Neural cell (in vitro differentiated cells): ENCODE results near the gene HOXC10. TPM values are rescaled to one million over a fixed set of nuclear protein-coding genes. Genes with fewer than 3 reads are reported as not detected.

Experiments
- H2AFZ ChIP-seq: fragments of 200-600, 300-800 bp; sonication (generic), shearing (Covaris generic); 2 replicates; pipeline ENCODE4 v1.6.0; 2014; ENCODE audit warnings: low read depth, mild to moderate bottlenecking, antibody characterized with exemption, low read length, moderate library complexity
- H3F3A ChIP-seq: fragments of 200-600 bp; shearing (Covaris generic); 2 replicates; pipeline ENCODE4 v1.6.1; 2016; ENCODE audit warnings: mild to moderate bottlenecking, moderate library complexity, mixed read lengths, antibody characterized with exemption, low read length; ENCODE audit not compliant: insufficient read depth, poor library complexity, severe bottlenecking
- H3K27ac ChIP-seq: fragments of 200-600, 300-800 bp; sonication (generic), shearing (Covaris generic); 2 replicates; pipeline ENCODE4 v1.5.1; 2014; ENCODE audit warnings: mild to moderate bottlenecking, low read length, moderate library complexity
- H3K27me3 ChIP-seq: fragments of 300-800, 200-600 bp; sonication (generic), shearing (Covaris generic); 2 replicates; pipeline ENCODE4 v1.6.0; 2014; ENCODE audit warnings: mild to moderate bottlenecking, low read depth, low read length, moderate library complexity; ENCODE audit not compliant: insufficient read depth
- H3K36me3 ChIP-seq: fragments of 300-800, 200-600 bp; sonication (generic), shearing (Covaris generic); 2 replicates; pipeline ENCODE4 v1.5.1; 2014; ENCODE audit warnings: mild to moderate bottlenecking, antibody characterized with exemption, low read length, moderate library complexity; ENCODE audit not compliant: insufficient read depth
- H3K4me2 ChIP-seq: fragments of 300-800, 200-600 bp; sonication (generic), shearing (Covaris generic); 2 replicates; pipeline ENCODE4 v1.6.0; 2014; ENCODE audit warnings: mild to moderate bottlenecking, low read length
- H3K4me3 ChIP-seq: fragments of 300-800, 200-600 bp; sonication (generic), shearing (Covaris generic); 2 replicates; pipeline ENCODE4 v1.5.1; 2014; ENCODE audit warnings: mild to moderate bottlenecking, low read length, moderate library complexity
- H3K79me2 ChIP-seq: fragments of 200-600 bp; shearing (Covaris generic); replicated peaks from 2 replicates; pipeline ENCODE4 v1.6.0; 2014; ENCODE audit warnings: mild to moderate bottlenecking, low read length, moderate library complexity; ENCODE audit not compliant: insufficient read depth
- H3K9ac ChIP-seq: fragments of 300-800, 200-600 bp; sonication (generic), shearing (Covaris generic); 2 replicates; pipeline ENCODE4 v1.6.1; 2016; ENCODE audit warnings: mild to moderate bottlenecking, low read length, mixed read lengths
- H3K9me2 ChIP-seq: fragments of 200-600 bp; shearing (Covaris generic); 2 replicates; pipeline ENCODE4 v1.6.1; 2016; ENCODE audit warnings: mild to moderate bottlenecking, low read length, mixed read lengths; ENCODE audit not compliant: insufficient read depth
- H3K9me3 ChIP-seq: fragments of 200-600, 300-800 bp; sonication (generic), shearing (Covaris generic); 2 replicates; pipeline ENCODE4 v1.6.1; 2016; ENCODE audit warnings: mild to moderate bottlenecking, mixed run types, low read length, moderate library complexity, mixed read lengths
- H4K20me1 ChIP-seq: fragments of 200-600 bp; shearing (Covaris generic); 2 replicates; pipeline ENCODE4 v1.6.1; 2016; ENCODE audit warnings: mild to moderate bottlenecking, mixed run types; ENCODE audit not compliant: insufficient read depth
- CTCF ChIP-seq: fragments of 450-650 bp; IDR thresholded peaks from 2 replicates; pipeline ENCODE4 v1.5.1; 2014; ENCODE audit warnings: antibody characterized with exemption, mild to moderate bottlenecking, moderate library complexity; ENCODE audit not compliant: poor library complexity, severe bottlenecking
- EP300 ChIP-seq: fragments of 450-650 bp; conservative IDR thresholded peaks from 2 replicates; pipeline ENCODE4 v1.6.1; 2014; ENCODE audit warnings: antibody characterized with exemption, mild to moderate bottlenecking, moderate library complexity; ENCODE audit not compliant: poor library complexity, severe bottlenecking
- EZH2 ChIP-seq: fragments of 200-600, 300-800 bp; shearing (Covaris generic), sonication (generic); IDR thresholded peaks from 2 replicates; pipeline ENCODE4 v1.6.1; 2014; ENCODE audit warnings: antibody characterized with exemption, low read length, borderline replicate concordance, mild to moderate bottlenecking; ENCODE audit not compliant: insufficient read depth, poor library complexity, severe bottlenecking
- POLR2AphosphoS5 ChIP-seq: IDR thresholded peaks from 2 replicates; pipeline ENCODE4 v1.6.1; 2012
- RAD21 ChIP-seq: fragments of 450-650 bp; conservative IDR thresholded peaks from 2 replicates; pipeline ENCODE4 v1.6.1; 2014; ENCODE audit warnings: antibody characterized with exemption, mild to moderate bottlenecking, moderate library complexity
- REST ChIP-seq: IDR thresholded peaks from 2 replicates; pipeline ENCODE4 v1.6.1; 2012; ENCODE audit warnings: borderline replicate concordance
- TAF1 ChIP-seq: IDR thresholded peaks from 2 replicates; pipeline ENCODE4 v1.6.1; 2012; ENCODE audit warnings: low read depth
- polyA plus RNA-seq: library from polyadenylated mRNA; depleted of rRNA; stranded (reverse); fragments of >200 nt; gene quantifications from 2 replicates; pipeline ENCODE4 v1.2.3, GENCODE V29; 2014

HOXC10 gene
- polyA plus RNA-seq, 1 donor from 2014 or later: not detected

GRCh38 chr12:53995378-53996239 is 10.7 kb downstream of the HOXC10 start:
- H2AFZ ChIP-seq: no peak overlapping the region
- H4K20me1 ChIP-seq: no peaks in the 10 kb centered on the region
- H3K4me2 ChIP-seq: no peak overlapping the region
- peaks cover 100% of the 10 kb centered on the region for H3K27me3 ChIP-seq
- H3K9me3 ChIP-seq: no peaks in the 10 kb centered on the region
- no peaks in the 10 kb centered on the region for H3K79me2 ChIP-seq
- no peak overlapping the region for H3K4me3 ChIP-seq
- H3K9ac ChIP-seq: no peak overlapping the region
- H3F3A ChIP-seq: no peaks in the 10 kb centered on the region
- TF ChIP-seq CTCF (no peak), EP300 (no peak), RAD21 (no peak), POLR2AphosphoS5 (no peak), EZH2 (peak; percentile 85)
- no peaks in the 10 kb centered on the region for H3K36me3 ChIP-seq
- H3K9me2 ChIP-seq: no peaks in the 10 kb centered on the region
- H3K27ac ChIP-seq: no peak overlapping the region

- H3K4me2 ChIP-seq: no peak overlapping the region
- H3K27me3 ChIP-seq: peaks cover 100% of the 10 kb centered on the region
- H3K9me2 ChIP-seq: no peaks in the 10 kb centered on the region
- no peaks in the 10 kb centered on the region for H3F3A ChIP-seq
- H3K27ac ChIP-seq: no peak overlapping the region
- no peaks in the 10 kb centered on the region for H3K9me3 ChIP-seq
- H2AFZ ChIP-seq: no peak overlapping the region
- H3K79me2 ChIP-seq: no peaks in the 10 kb centered on the region
- no peaks in the 10 kb centered on the region for H3K36me3 ChIP-seq
- no peak overlapping the region for H3K4me3 ChIP-seq
- H3K9ac ChIP-seq: no peak overlapping the region
- TF ChIP-seq REST (no peak), EZH2 (peak; percentile 72), RAD21 (no peak), TAF1 (no peak)
- no peaks in the 10 kb centered on the region for H4K20me1 ChIP-seq
Measured at GRCh38 chr12:53996240-53997203, 11.6 kb downstream of the HOXC10 start.
